Lower leg skin (tissue), 4 donors: ENCODE data around the gene S100A4. TPM values are rescaled to one million over a fixed set of nuclear protein-coding genes. Genes with fewer than 3 reads are reported as not detected.

Experiments
- DNase-seq, 2 donors: peaks; one replicate each; pipeline ENCODE4 v3.0.0-alpha.2; 2019; ENCODE audit warnings: low spot score in 2 of 2
- H3K4me3 ChIP-seq: fragments of 200-600 bp; sonication (generic); 2 replicates; pipeline ENCODE4 v1.5.1; 2017; ENCODE audit warnings: mild to moderate bottlenecking, low read depth; ENCODE audit not compliant: poor library complexity, severe bottlenecking
- CTCF ChIP-seq, 3 donors: fragments of 450-650 bp; IDR thresholded peaks; one replicate each; pipeline ENCODE4 v1.5.1; 2016; ENCODE audit warnings: antibody characterized with exemption in 3 of 3, mild to moderate bottlenecking in 3 of 3, moderate library complexity in 2 of 3
- POLR2A ChIP-seq, 2 donors: fragments of 450-650 bp; IDR thresholded peaks; one replicate each; pipeline ENCODE4 v1.6.1; 2016 to 2017; ENCODE audit warnings: antibody characterized with exemption in 2 of 2, mild to moderate bottlenecking in 1 of 2, moderate library complexity in 1 of 2
- WGBS, 2 donors: methylation state at CpG; one replicate each; pipeline ENCODE4 v1.1.5; 2018; 5-methylcytosine and 5-hydroxymethylcytosine counted together
- intact Hi-C: fragments of 100-400 bp; cut with DNase I; formaldehyde crosslinking; loops from one replicate; pipeline ENCODE4 v1.15.0; 2023; ENCODE audit warnings: low total_unique reads
- total RNA-seq, 4 donors: library from RNA; depleted of rRNA; stranded (reverse); fragments of >200 nt; gene quantifications; one replicate each; pipeline ENCODE4 v1.1.0, GENCODE V29; 2016

The S100A4 gene
- total RNA-seq, 4 donors from 2014 or later, result 94.4 to 215 (median 146) TPM

GRCh38 chr1:153509036-153509435, 36.6 kb downstream of the S100A4 start:
- TF ChIP-seq CTCF (IDR thresholded peaks at IDR 0.05) (no peak), POLR2A (IDR thresholded peaks at IDR 0.05) (no peak)
- WGBS, 2 donors, result 81 to 84% methylated on average over 3 of the region's 3 CpGs
- no peak for DNase-seq
- intact Hi-C loops, result no loop called here
- no peak overlapping the region for H3K4me3 ChIP-seq

- 82 to 83% methylated on average over 11 of the region's 11 CpGs for WGBS, 2 donors
- no peak for DNase-seq
- intact Hi-C loops, result no loop called here
- TF ChIP-seq CTCF (IDR thresholded peaks at IDR 0.05), result no peak
- TF ChIP-seq POLR2A (IDR thresholded peaks at IDR 0.05), result no peak
- H3K4me3 ChIP-seq, result no peak overlapping the region
Observed at GRCh38 chr1:153507926-153508583, 37.6 kb downstream of the S100A4 start.

GRCh38 chr1:153506831-153507413, 38.7 kb downstream of the S100A4 start:
- no peak for TF ChIP-seq POLR2A (IDR thresholded peaks at IDR 0.05)
- TF ChIP-seq CTCF (IDR thresholded peaks at IDR 0.05), result no peak
- no peak overlapping the region for H3K4me3 ChIP-seq
- intact Hi-C loops, result no loop called here
- peak; percentile 80 to 95 for DNase-seq
- 27 to 30% methylated on average over 7 of the region's 7 CpGs for WGBS, 2 donors

- H3K4me3 ChIP-seq, result no peak overlapping the region
- WGBS, 2 donors, result 81 to 85% methylated on average over 5 of the region's 5 CpGs
- intact Hi-C loops, result no loop called here
- TF ChIP-seq CTCF (IDR thresholded peaks at IDR 0.05) (no peak), POLR2A (IDR thresholded peaks at IDR 0.05) (no peak)
- no peak for DNase-seq
Observed at GRCh38 chr1:153506386-153506785, 39.2 kb downstream of the S100A4 start.

- no peak for DNase-seq
- 88 to 100% methylated on average over 1 of the region's 1 CpG for WGBS, 2 donors
- no peak overlapping the region for H3K4me3 ChIP-seq
- TF ChIP-seq POLR2A (IDR thresholded peaks at IDR 0.05), result no peak
- TF ChIP-seq CTCF (IDR thresholded peaks at IDR 0.05), result no peak
- intact Hi-C loops, result no loop called here
Observed at GRCh38 chr1:153505576-153505975, 40.0 kb downstream of the S100A4 start.
